IPS-11a (cell line): ENCODE measurements around the gene DPP10.
"Not testable (repeated sequence)": the region's sequence is repeated elsewhere in the genome, so short reads cannot be mapped to it uniquely, and the experiment has no call there.

Experiments
- H3K4me3 ChIP-seq: one replicate; pipeline ENCODE4 v1.5.1; 2013; ENCODE audit warnings: low read depth, low read length, control low read depth

Gene DPP10

GRCh38 chr2:114442510-114442909 is at the start of gene DPP10:
TSS of gene DPP10 (plus strand) at chr2:114442641.
- no peak within 1 kb of the TSS for H3K4me3 ChIP-seq

DNA sequence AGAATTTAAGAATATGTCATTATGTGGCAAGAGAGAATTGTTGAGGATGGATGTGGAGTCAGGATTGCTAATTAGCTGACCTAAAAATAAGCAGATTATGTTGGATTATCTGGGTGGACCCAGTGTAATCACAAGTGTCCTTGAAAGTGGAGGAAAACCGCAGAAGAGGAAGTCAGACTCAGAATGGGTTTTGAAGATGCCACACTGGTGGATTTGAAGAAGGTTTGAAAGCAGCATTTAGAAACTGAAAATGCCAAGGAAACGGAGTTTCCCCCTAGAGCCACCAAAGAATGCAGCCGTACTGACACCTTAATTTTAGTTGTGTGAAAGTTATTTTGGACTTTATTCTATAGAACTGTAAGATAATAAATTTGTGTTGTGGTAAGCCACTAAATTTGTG is 41.6 kb upstream of the DPP10 start:
- H3K4me3 ChIP-seq: no peak overlapping the region

GRCh38 chr2:114405247-114406116 is 37.0 kb upstream of the DPP10 start:
- H3K4me3 ChIP-seq: no peak overlapping the region

- no peak overlapping the region for H3K4me3 ChIP-seq
These were observed 36.1 kb upstream of the DPP10 start for GRCh38 chr2:114406347-114406746.

DNA sequence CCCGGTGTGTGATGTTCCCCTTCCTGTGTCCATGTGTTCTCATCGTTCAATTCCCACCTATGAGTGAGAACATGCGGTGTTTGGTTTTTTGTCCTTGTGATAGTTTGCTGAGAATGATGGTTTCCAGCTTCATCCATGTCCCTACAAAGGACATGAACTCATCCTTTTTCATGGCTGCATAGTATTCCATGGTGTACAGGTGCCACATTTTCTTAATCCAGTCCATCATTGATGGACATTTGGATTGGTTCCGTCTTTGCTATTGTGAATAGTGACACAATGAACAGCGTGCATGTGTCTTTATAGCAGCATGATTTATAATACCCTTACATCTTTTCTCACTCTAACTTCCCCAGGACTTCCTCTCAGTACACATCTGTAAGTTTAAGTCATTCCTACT is 35.1 kb upstream of the DPP10 start:
- H3K4me3 ChIP-seq: not testable (repeated sequence)

DNA sequence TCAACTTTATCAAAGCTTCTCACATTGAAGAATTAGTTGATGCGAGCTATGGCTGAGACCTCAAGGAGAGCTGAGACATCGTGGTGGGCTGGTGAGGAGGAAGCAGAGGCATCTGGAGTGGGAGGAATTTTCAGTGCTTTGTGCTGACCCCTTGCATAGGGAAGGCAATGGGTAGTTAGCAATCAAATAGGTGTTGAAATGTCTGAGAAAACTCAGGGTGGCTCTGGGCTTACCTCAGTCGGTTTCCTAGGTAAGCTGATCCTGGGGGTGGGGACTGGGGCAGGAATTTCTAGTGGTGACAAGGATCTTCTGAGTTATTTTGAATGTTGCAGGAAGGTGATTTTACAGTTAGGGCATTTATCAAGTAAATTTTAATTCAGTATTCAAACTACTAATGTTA is 20.7 kb upstream of the DPP10 start:
- H3K4me3 ChIP-seq: no peak overlapping the region

GRCh38 chr2:114424699-114425098 is 17.7 kb upstream of the DPP10 start:
- no peak overlapping the region for H3K4me3 ChIP-seq

- no peak overlapping the region for H3K4me3 ChIP-seq
These were observed 15.7 kb upstream of the DPP10 start for GRCh38 chr2:114426756-114427155.

GRCh38 chr2:114436329-114436728 is 6.1 kb upstream of the DPP10 start:
- H3K4me3 ChIP-seq: no peak overlapping the region

GRCh38 chr2:114446571-114446970 is 4.1 kb downstream of the DPP10 start:
- H3K4me3 ChIP-seq: no peak overlapping the region

GRCh38 chr2:114450639-114451038 is 8.2 kb downstream of the DPP10 start:
- H3K4me3 ChIP-seq: no peak overlapping the region

DNA sequence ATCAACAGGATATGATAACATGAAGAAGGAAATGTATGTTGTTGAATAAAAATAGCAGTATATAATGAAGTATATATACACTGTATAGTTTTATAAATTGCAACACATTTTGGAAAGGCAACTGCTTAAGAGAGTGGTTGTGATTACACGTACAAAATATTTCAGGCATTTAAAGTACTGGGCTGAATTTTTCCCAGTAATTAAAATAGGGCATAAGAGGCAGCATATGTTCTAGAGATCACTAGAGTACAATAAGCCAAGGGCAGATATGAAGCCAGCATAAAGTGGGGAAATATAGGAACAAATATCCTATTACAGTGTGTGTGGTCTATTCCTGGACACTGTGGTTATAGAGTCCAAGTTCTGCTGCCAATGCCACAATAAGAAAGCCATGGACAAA is 14.1 kb downstream of the DPP10 start:
- H3K4me3 ChIP-seq: no peak overlapping the region

GRCh38 chr2:114457956-114458355 is 15.5 kb downstream of the DPP10 start:
- H3K4me3 ChIP-seq: no peak overlapping the region

GRCh38 chr2:114461116-114461515 is 18.7 kb downstream of the DPP10 start:
- no peak overlapping the region for H3K4me3 ChIP-seq

GRCh38 chr2:114464961-114465706 is 22.7 kb downstream of the DPP10 start:
- H3K4me3 ChIP-seq: no peak overlapping the region

DNA sequence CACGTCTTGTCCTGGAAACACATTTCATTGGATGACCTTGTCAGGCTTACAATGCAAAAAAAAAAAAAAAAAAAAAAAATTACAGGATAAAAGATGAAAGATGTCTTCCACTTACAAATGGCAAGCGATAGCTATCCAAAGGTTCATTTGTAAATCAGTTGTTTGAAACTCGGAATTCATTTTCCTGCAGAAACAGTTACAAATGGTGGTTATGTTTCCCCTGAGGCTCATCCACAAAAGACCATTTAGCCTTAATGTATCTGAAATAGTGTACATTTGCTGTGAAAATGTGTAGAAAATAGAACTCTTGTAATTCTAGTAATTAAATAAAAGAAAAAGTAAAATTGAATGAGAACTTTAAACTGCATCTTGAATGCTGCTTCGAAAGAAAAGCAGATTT is 25.9 kb downstream of the DPP10 start:
- no peak overlapping the region for H3K4me3 ChIP-seq

DNA sequence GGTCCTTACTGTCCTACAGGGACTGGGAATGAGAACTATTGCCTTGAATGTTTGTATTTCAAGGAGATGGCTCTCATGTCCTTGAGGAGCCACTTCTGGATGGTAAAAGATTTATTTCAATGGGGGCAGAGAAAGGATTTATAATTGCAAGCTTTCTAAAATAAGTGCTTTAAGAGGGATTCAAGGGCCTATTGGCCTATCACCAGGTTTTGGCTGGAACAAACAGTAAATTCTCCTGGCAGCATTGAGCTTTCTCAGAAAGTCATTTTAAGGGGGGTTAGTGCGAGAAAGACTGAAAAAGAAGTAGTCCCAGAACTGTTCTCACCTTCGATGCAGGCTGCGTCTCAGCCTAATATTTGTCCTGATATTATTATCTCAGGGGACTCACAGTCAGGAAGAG is 29.8 kb downstream of the DPP10 start:
- H3K4me3 ChIP-seq: no peak overlapping the region

- no peak overlapping the region for H3K4me3 ChIP-seq
These were observed 30.3 kb downstream of the DPP10 start for GRCh38 chr2:114472726-114473125.

DNA sequence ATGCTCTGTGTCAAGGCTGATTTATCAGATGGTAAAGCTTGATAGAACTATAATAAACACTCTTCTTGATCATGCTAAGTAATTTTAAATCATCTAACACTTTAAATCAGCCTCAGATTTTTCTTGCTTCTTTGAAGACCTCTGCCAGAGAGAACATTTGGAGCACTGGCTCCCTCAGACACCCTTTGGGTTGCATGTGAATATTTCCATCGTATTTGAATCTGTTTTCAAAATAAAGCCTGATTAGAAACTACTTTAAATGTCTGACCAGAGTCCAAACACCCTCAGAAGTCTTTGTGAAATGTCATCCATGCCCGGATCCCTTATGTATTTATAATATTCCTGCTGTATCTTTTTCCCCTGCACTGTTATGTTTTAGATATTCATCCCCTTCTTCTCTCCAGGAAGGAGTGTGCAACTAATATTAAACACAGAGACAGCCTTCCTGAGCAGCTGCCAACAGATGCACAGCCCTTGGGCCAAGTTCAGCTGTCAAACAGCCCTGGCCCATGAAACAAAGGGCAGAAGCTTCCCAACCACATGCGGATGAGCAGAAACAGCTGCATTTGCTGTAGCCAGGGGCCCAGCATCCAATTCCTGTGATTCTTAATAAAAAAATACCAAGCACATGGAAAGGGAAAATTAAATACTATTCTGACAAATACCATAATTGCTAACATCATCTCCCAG is 46.5 kb downstream of the DPP10 start:
- no peak overlapping the region for H3K4me3 ChIP-seq

DNA sequence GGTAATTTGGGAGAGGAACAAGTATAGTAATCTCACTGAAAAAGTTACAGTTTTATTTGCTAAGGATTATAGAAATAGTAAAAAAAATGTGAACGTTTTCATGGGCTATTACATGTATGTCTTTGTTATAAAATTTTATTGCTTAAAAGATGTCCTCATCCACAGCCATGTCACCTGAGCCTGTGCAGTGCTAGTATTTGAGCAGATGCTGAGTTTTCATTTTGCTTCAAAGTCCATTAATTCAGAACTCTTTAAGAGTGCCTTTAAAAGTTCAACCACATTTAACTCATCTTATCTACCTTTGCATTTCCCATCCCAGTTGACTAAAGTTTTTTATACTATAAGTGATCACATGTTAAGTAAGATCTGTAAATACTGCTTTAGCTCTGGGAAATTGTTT is 52.6 kb downstream of the DPP10 start:
- H3K4me3 ChIP-seq: no peak overlapping the region

GRCh38 chr2:114496959-114497358 is 54.5 kb downstream of the DPP10 start:
- no peak overlapping the region for H3K4me3 ChIP-seq

GRCh38 chr2:114499101-114499500 is 56.7 kb downstream of the DPP10 start:
- H3K4me3 ChIP-seq: no peak overlapping the region
